ENCODE data around the gene PDIA6.

GRCh38 chr2:10760794-10761504 lies 51.6 kb downstream of the PDIA6 start:
- TF ChIP-seq POLR2A (IDR thresholded peaks at IDR 0.05), result no peak
- no peak for TF ChIP-seq CTCF (IDR thresholded peaks at IDR 0.05)
